Measurements from ENCODE around the gene PRDM10.
"Not testable (repeated sequence)": the region's sequence is repeated elsewhere in the genome, so short reads cannot be mapped to it uniquely, and the experiment has no call there.

The PRDM10 gene

GRCh38 chr11:129973068-129973467 is 29.6 kb downstream of the PRDM10 start:
- no peak for DNase-seq

- DNase-seq: no peak
Measured at GRCh38 chr11:129972611-129973010, 30.0 kb downstream of the PRDM10 start.

- not testable (repeated sequence) for DNase-seq
Measured at GRCh38 chr11:129971856-129972255, 30.8 kb downstream of the PRDM10 start.

- DNase-seq: no peak
Measured at GRCh38 chr11:129969920-129970319, 32.7 kb downstream of the PRDM10 start.

GRCh38 chr11:129968591-129969419 is 33.8 kb downstream of the PRDM10 start:
- DNase-seq: peak; percentile 19

- DNase-seq: no peak
Measured at GRCh38 chr11:129967996-129968395, 34.6 kb downstream of the PRDM10 start.

- DNase-seq: no peak
Measured at GRCh38 chr11:129965248-129965647, 37.4 kb downstream of the PRDM10 start.

GRCh38 chr11:129960216-129961214 is 42.1 kb downstream of the PRDM10 start:
- peak; percentile 79 for DNase-seq

- DNase-seq: no peak
Measured at GRCh38 chr11:129959687-129960086, 42.9 kb downstream of the PRDM10 start.

GRCh38 chr11:129955282-129955681 is 47.4 kb downstream of the PRDM10 start:
- DNase-seq: no peak

GRCh38 chr11:129954703-129955102 is 47.9 kb downstream of the PRDM10 start:
- DNase-seq: not testable (repeated sequence)

GRCh38 chr11:129951866-129952262 is 50.8 kb downstream of the PRDM10 start:
- no peak for DNase-seq

GRCh38 chr11:129951201-129951865 is 51.3 kb downstream of the PRDM10 start:
- no peak for DNase-seq

GRCh38 chr11:129950101-129951091 is 52.2 kb downstream of the PRDM10 start:
- DNase-seq: peak; percentile 87

- DNase-seq: no peak
Measured at GRCh38 chr11:129948926-129949466, 53.6 kb downstream of the PRDM10 start.

GRCh38 chr11:129947474-129947873 is 55.2 kb downstream of the PRDM10 start:
- DNase-seq: no peak

GRCh38 chr11:129946965-129947364 is 55.7 kb downstream of the PRDM10 start:
- no peak for DNase-seq

- no peak for DNase-seq
Measured at GRCh38 chr11:129946256-129946655, 56.4 kb downstream of the PRDM10 start.

GRCh38 chr11:129945373-129945772 is 57.3 kb downstream of the PRDM10 start:
- DNase-seq: no peak

GRCh38 chr11:129944696-129945095 is 57.9 kb downstream of the PRDM10 start:
- no peak for DNase-seq

GRCh38 chr11:129943036-129943435 is 59.6 kb downstream of the PRDM10 start:
- DNase-seq: no peak
